ENCODE data around the gene PANK1.

DNA sequence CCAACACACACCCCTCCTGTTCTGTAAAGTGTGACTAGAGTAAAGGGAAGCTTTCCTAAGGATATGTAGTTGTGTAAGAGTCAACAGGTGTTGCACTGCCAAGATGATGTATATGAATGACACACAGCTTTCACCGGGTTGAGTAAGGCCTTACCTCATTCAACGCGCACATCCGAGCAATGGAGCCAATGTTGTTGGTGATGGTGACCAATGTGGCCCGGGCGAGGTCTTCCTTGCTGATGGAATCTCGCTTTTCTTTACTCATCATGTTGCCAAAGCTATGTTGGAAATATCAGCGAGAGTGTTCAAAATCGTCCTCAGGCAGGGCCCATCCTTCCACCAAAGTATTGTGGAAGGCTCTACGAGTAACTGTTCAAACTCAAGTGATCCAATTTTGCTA, 52.0 kb downstream of the PANK1 start:
- TF ChIP-seq, protein P1, sequence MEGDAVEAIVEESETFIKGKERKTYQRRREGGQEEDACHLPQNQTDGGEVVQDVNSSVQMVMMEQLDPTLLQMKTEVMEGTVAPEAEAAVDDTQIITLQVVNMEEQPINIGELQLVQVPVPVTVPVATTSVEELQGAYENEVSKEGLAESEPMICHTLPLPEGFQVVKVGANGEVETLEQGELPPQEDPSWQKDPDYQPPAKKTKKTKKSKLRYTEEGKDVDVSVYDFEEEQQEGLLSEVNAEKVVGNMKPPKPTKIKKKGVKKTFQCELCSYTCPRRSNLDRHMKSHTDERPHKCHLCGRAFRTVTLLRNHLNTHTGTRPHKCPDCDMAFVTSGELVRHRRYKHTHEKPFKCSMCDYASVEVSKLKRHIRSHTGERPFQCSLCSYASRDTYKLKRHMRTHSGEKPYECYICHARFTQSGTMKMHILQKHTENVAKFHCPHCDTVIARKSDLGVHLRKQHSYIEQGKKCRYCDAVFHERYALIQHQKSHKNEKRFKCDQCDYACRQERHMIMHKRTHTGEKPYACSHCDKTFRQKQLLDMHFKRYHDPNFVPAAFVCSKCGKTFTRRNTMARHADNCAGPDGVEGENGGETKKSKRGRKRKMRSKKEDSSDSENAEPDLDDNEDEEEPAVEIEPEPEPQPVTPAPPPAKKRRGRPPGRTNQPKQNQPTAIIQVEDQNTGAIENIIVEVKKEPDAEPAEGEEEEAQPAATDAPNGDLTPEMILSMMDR (IDR thresholded peaks at IDR 0.05 in 4 of 5, conservative IDR thresholded peaks at IDR 0.05 in 1 of 5): no peak
- TF ChIP-seq POLR2A (IDR thresholded peaks at IDR 0.05): no peak

Measured in gastrocnemius medialis (tissue), 4 donors.